ENCODE data around the gene BAHD1. TPM values are rescaled to one million over a fixed set of nuclear protein-coding genes. Genes with fewer than 3 reads are reported as not detected.

BAHD1 gene
- total and polyA plus RNA-seq, 2 donors (not counting 1 experiment from before 2014, with no cell fraction given), result 3.3 to 5.6 TPM

GRCh38 chr15:40405501-40406381 is 35.0 kb upstream of the BAHD1 start, which contains the start of gene IVD:
Gene IVD (plus strand): TSS chr15:40405795. CDS start chr15:40405828, 33 bp downstream.
- H3K27ac ChIP-seq (ENCODE audit: insufficient read depth, low read length), result peak within 1 kb of the TSS; percentile 66
- peaks cover 7% of the 10 kb centered on the region for H3K36me3 ChIP-seq (ENCODE audit: control insufficient read depth, insufficient read depth, low read length)
- peak within 1 kb of the TSS; percentile 89 for H3K4me2 ChIP-seq (ENCODE audit: extremely low read depth, insufficient read depth, low read length)
- TF ChIP-seq CTCF (conservative IDR thresholded peaks at IDR 0.05 in 1 of 2, IDR thresholded peaks at IDR 0.05 in 1 of 2; ENCODE audit: low read depth in 1 of 2, low read length in 2 of 2), result no peak
- TF ChIP-seq EZH2 (IDR thresholded peaks at IDR 0.05; ENCODE audit: low read length, missing control alignments), result no peak
- no peaks in the 10 kb centered on the region for H3K27me3 ChIP-seq (ENCODE audit: control insufficient read depth, insufficient read depth, low read length)
- peak within 1 kb of the TSS; percentile 83 to 95 (median 85) for H3K4me3 ChIP-seq (replicated peaks in 1 of 4; ENCODE audit: control extremely low read depth in 1 of 4, insufficient read depth in 1 of 4, low read depth in 3 of 4, low read length in 4 of 4)
- peaks cover 3% of the 10 kb centered on the region for H3K4me1 ChIP-seq (ENCODE audit: control insufficient read depth, extremely low read depth, insufficient read depth, low read length)
- H3K79me2 ChIP-seq (ENCODE audit: control insufficient read depth, insufficient read depth, low read length), result peaks cover 10% of the 10 kb centered on the region
- DNase-seq (ENCODE audit: low read depth in 2 of 2), result peak; percentile 95 to 96
- H3K9me3 ChIP-seq (ENCODE audit: control insufficient read depth, insufficient read depth, low read depth, low read length), result no peaks in the 10 kb centered on the region
- H4K20me1 ChIP-seq (ENCODE audit: control insufficient read depth, extremely low read depth, insufficient read depth, low read length), result no peaks in the 10 kb centered on the region
- H3K9ac ChIP-seq (ENCODE audit: insufficient read depth, low read length), result peak within 1 kb of the TSS; percentile 84
- H2AFZ ChIP-seq (ENCODE audit: low read length), result peak within 1 kb of the TSS; percentile 94

- no peaks in the 10 kb centered on the region for H3K27me3 ChIP-seq (ENCODE audit: control insufficient read depth, insufficient read depth, low read length)
- H3K4me3 ChIP-seq (replicated peaks in 1 of 4; ENCODE audit: control extremely low read depth in 1 of 4, insufficient read depth in 1 of 4, low read depth in 3 of 4, low read length in 4 of 4), result no peak overlapping the region
- no peaks in the 10 kb centered on the region for H3K9me3 ChIP-seq (ENCODE audit: control insufficient read depth, insufficient read depth, low read depth, low read length)
- no peak overlapping the region for H3K9ac ChIP-seq (ENCODE audit: insufficient read depth, low read length)
- no peak for DNase-seq (ENCODE audit: low read depth in 2 of 2)
- no peaks in the 10 kb centered on the region for H4K20me1 ChIP-seq (ENCODE audit: control insufficient read depth, extremely low read depth, insufficient read depth, low read length)
- peaks cover 3% of the 10 kb centered on the region for H3K4me1 ChIP-seq (ENCODE audit: control insufficient read depth, extremely low read depth, insufficient read depth, low read length)
- no peak overlapping the region for H3K27ac ChIP-seq (ENCODE audit: insufficient read depth, low read length)
- no peak overlapping the region for H2AFZ ChIP-seq (ENCODE audit: low read length)
- peaks cover 10% of the 10 kb centered on the region for H3K79me2 ChIP-seq (ENCODE audit: control insufficient read depth, insufficient read depth, low read length)
- H3K36me3 ChIP-seq (ENCODE audit: control insufficient read depth, insufficient read depth, low read length), result peaks cover 11% of the 10 kb centered on the region
- peak overlapping the region; percentile 18 for H3K4me2 ChIP-seq (ENCODE audit: extremely low read depth, insufficient read depth, low read length)
- TF ChIP-seq CTCF (conservative IDR thresholded peaks at IDR 0.05 in 1 of 2, IDR thresholded peaks at IDR 0.05 in 1 of 2; ENCODE audit: low read depth in 1 of 2, low read length in 2 of 2), result no peak
- TF ChIP-seq EZH2 (IDR thresholded peaks at IDR 0.05; ENCODE audit: low read length, missing control alignments), result no peak
These were observed 33.3 kb upstream of the BAHD1 start for GRCh38 chr15:40407330-40407990.

GRCh38 chr15:40409366-40409765 is 31.4 kb upstream of the BAHD1 start:
- peaks cover 21% of the 10 kb centered on the region for H3K36me3 ChIP-seq (ENCODE audit: control insufficient read depth, insufficient read depth, low read length)
- no peak overlapping the region for H3K4me3 ChIP-seq (replicated peaks in 1 of 4; ENCODE audit: control extremely low read depth in 1 of 4, insufficient read depth in 1 of 4, low read depth in 3 of 4, low read length in 4 of 4)
- no peak overlapping the region for H2AFZ ChIP-seq (ENCODE audit: low read length)
- no peak overlapping the region for H3K27ac ChIP-seq (ENCODE audit: insufficient read depth, low read length)
- H3K4me2 ChIP-seq (ENCODE audit: extremely low read depth, insufficient read depth, low read length), result no peak overlapping the region
- H3K9me3 ChIP-seq (ENCODE audit: control insufficient read depth, insufficient read depth, low read depth, low read length), result no peaks in the 10 kb centered on the region
- peaks cover 10% of the 10 kb centered on the region for H3K79me2 ChIP-seq (ENCODE audit: control insufficient read depth, insufficient read depth, low read length)
- H3K9ac ChIP-seq (ENCODE audit: insufficient read depth, low read length), result no peak overlapping the region
- peaks cover 3% of the 10 kb centered on the region for H3K4me1 ChIP-seq (ENCODE audit: control insufficient read depth, extremely low read depth, insufficient read depth, low read length)
- TF ChIP-seq EZH2 (IDR thresholded peaks at IDR 0.05; ENCODE audit: low read length, missing control alignments), result no peak
- no peak for TF ChIP-seq CTCF (conservative IDR thresholded peaks at IDR 0.05 in 1 of 2, IDR thresholded peaks at IDR 0.05 in 1 of 2; ENCODE audit: low read depth in 1 of 2, low read length in 2 of 2)
- no peaks in the 10 kb centered on the region for H3K27me3 ChIP-seq (ENCODE audit: control insufficient read depth, insufficient read depth, low read length)
- DNase-seq (ENCODE audit: low read depth in 2 of 2), result no peak
- H4K20me1 ChIP-seq (ENCODE audit: control insufficient read depth, extremely low read depth, insufficient read depth, low read length), result no peaks in the 10 kb centered on the region

Measured in fibroblast of lung (primary cell).